GM12878 (cell line): ENCODE data around the gene BEGAIN. TPM values are rescaled to one million over a fixed set of nuclear protein-coding genes. Genes with fewer than 3 reads are reported as not detected.
A peak's percentile ranks its signal among the peaks of the same experiment; 100 is the strongest.

Source experiments
- ATAC-seq: fragments of 200-7000 bp; cut with Tn5 transposase; 3 replicates; pipeline ENCODE4 v1.9.1; 2020; ENCODE audit warnings: mild to moderate bottlenecking, moderate library complexity
- BruUV-seq: library from RNA; stranded (reverse); fragments of 400-500 nt; replicated peaks from 2 replicates; lab custom pipeline; 2021; lab: Mats Ljungman, UMichigan
- CTCF ChIA-PET: fragments of 300-600 bp; sonication (Branson Sonifier 250); formaldehyde crosslinking; extraction: SDS; loops from one replicate; lab custom pipeline; 2021; ENCODE audit warnings: inconsistent platforms; lab: Yijun Ruan, JAX
- POLR2A ChIA-PET: fragments of 350-600 bp; formaldehyde crosslinking; extraction: SDS; loops from one replicate; lab custom pipeline; 2021; ENCODE audit warnings: inconsistent platforms; lab: Charles Lee
- RAD21 ChIA-PET: fragments of 300-600 bp; sonication (Branson Sonifier 250); formaldehyde crosslinking; loops from one replicate; lab custom pipeline; 2023; ENCODE audit warnings: antibody characterized with exemption; ENCODE audit not compliant: unreplicated experiment; lab: Charles Lee
- SMC1A ChIA-PET: fragments of 300-600 bp; sonication (Branson Sonifier 250); formaldehyde crosslinking; loops from one replicate; lab custom pipeline; 2023; ENCODE audit not compliant: unreplicated experiment, uncharacterized antibody; lab: Charles Lee
- DNase-seq: peaks from one replicate; pipeline ENCODE4 v3.0.0-alpha.2; 2011; ENCODE audit warnings: low read depth, low spot score
- FAIRE-seq: peaks from 3 replicates; lab custom pipeline; 2011; peaks lifted over from hg19 to GRCh38; lab: Jason Lieb, UNC
- H2AFZ ChIP-seq: 2 replicates; pipeline ENCODE4 v1.6.0; 2011; ENCODE audit warnings: low read depth, low read length, control low read depth; ENCODE audit not compliant: control insufficient read depth
- H3K27ac ChIP-seq: 2 replicates; pipeline ENCODE4 v1.5.1; 2011; ENCODE audit warnings: control low read depth; ENCODE audit not compliant: control insufficient read depth, insufficient read depth
- H3K27me3 ChIP-seq, 2 experiments: replicated peaks in 1 of 2; 2 replicates each; pipeline versions ENCODE4 v1.6.0 to v1.6.1; 2011; ENCODE audit warnings: low read length in 1 of 2; ENCODE audit not compliant: control insufficient read depth in 2 of 2, insufficient read depth in 2 of 2
- H3K36me3 ChIP-seq, 2 experiments: 2 replicates each; pipeline ENCODE4 v1.5.1; 2011; ENCODE audit warnings: low read length in 1 of 2; ENCODE audit not compliant: control insufficient read depth in 2 of 2, insufficient read depth in 2 of 2
- H3K4me1 ChIP-seq: 2 replicates; pipeline ENCODE4 v1.6.1; 2011; ENCODE audit warnings: mild to moderate bottlenecking, low read length, moderate library complexity, mixed read lengths; ENCODE audit not compliant: control insufficient read depth, insufficient read depth
- H3K4me2 ChIP-seq: 2 replicates; pipeline ENCODE4 v1.6.0; 2011; ENCODE audit warnings: control low read depth; ENCODE audit not compliant: control insufficient read depth, insufficient read depth
- H3K4me3 ChIP-seq: fragments of 200-600 bp; sonication (generic); 2 replicates; pipeline ENCODE4 v1.5.1; 2016
- H3K79me2 ChIP-seq: 2 replicates; pipeline ENCODE4 v1.6.0; 2011; ENCODE audit warnings: low read length; ENCODE audit not compliant: control insufficient read depth, insufficient read depth
- H3K9ac ChIP-seq: 2 replicates; pipeline ENCODE4 v1.8.0; 2011; ENCODE audit warnings: low read length, control low read depth, mixed read lengths; ENCODE audit not compliant: control insufficient read depth, insufficient read depth
- H3K9me3 ChIP-seq: replicated peaks from 3 replicates; pipeline ENCODE4 v1.5.1; 2011; ENCODE audit warnings: mild to moderate bottlenecking, low read length; ENCODE audit not compliant: control insufficient read depth, insufficient read depth
- H4K20me1 ChIP-seq: 2 replicates; pipeline ENCODE4 v1.6.0; 2011; ENCODE audit not compliant: control insufficient read depth, insufficient read depth
- BCL11A ChIP-seq: IDR thresholded peaks from 2 replicates; pipeline ENCODE4 v1.6.1; 2011; ENCODE audit warnings: low read depth, low read length
- BHLHE40 ChIP-seq, 2 experiments: fragments of 450-650 bp in 1 of 2; IDR thresholded peaks; 2 replicates each; pipeline ENCODE4 v1.6.1; 2011 to 2017; ENCODE audit warnings: low read depth in 2 of 2, borderline replicate concordance in 1 of 2, improper control_type of control experiment in 1 of 2, low read length in 1 of 2, mild to moderate bottlenecking in 1 of 2
- CHD1 ChIP-seq: IDR thresholded peaks from 2 replicates; pipeline ENCODE4 v1.6.1; 2012; ENCODE audit warnings: low read depth, low read length, improper control_type of control experiment
- EED ChIP-seq: sonication (generic); IDR thresholded peaks from 2 replicates; pipeline ENCODE4 v1.6.1; 2016; ENCODE audit warnings: antibody characterized with exemption, low read depth
- HCFC1 ChIP-seq: fragments of 150-350 bp; IDR thresholded peaks from 2 replicates; pipeline ENCODE4 v1.6.1; 2014; ENCODE audit warnings: low read length
- IKZF2 ChIP-seq, 2 experiments: fragments of 450-650 bp; IDR thresholded peaks; 2 replicates each; pipeline ENCODE4 v1.6.1; 2017; ENCODE audit warnings: mild to moderate bottlenecking in 2 of 2, moderate library complexity in 2 of 2
- WGBS: methylation state at CpG from one replicate; pipeline ENCODE4 v1.1.6; 2016; ENCODE audit warnings: low lambda C conversion rate; ENCODE audit not compliant: insufficient replicate concordance, insufficient coverage; ENCODE audit errors: missing lambda C conversion rate; 5-methylcytosine and 5-hydroxymethylcytosine counted together
- in situ Hi-C: fragments of 300-500 bp; cut with MboI; formaldehyde crosslinking; loops from 9 replicates; pipeline ENCODE4 v1.14.3; 2018; ENCODE audit warnings: mixed read lengths
- intact Hi-C: fragments of 100-400 bp; cut with micrococcal nuclease; formaldehyde crosslinking; loops from one replicate; pipeline ENCODE4 v1.14.2; 2022; ENCODE audit not compliant: unreplicated experiment
- polyA plus RNA-seq, 11 experiments: library from polyadenylated mRNA; depleted of rRNA in 4 of 11; unstranded in 6 of 11; stranded (reverse) in 5 of 11; fragments of >200 nt; fragmentation: Nextera tagmentation in 4 of 11; fragmentation: Illumina TruSeq in 1 of 11; extraction: Ambion mirVana in 4 of 11; extraction: Trizol in 1 of 11; gene quantifications; 1 replicate in 1 of 11; 2 replicates in 10 of 11; pipeline versions ENCODE4 v1.2.1 to v1.2.3, GENCODE V29; 2011 to 2016; ENCODE audit warnings: inconsistent platforms in 2 of 11, missing spikeins in 2 of 11, low read depth in 1 of 11
- total RNA-seq, 4 experiments: library from RNA; depleted of rRNA in 3 of 4; stranded (reverse); fragments of >200 nt in 3 of 4; fragmentation: Illumina TruSeq in 1 of 4; extraction: Trizol in 1 of 4; gene quantifications; 2 replicates each; pipeline versions ENCODE4 v1.2.1 to v1.2.3, GENCODE V29; 2013 to 2021
- TF ChIP-seq, protein P1 (sequence below): IDR thresholded peaks from 2 replicates; pipeline ENCODE4 v1.6.1; 2012; ENCODE audit warnings: low read depth, low read length, improper control_type of control experiment

BEGAIN gene
- total and polyA plus RNA-seq, 10 of the 15 experiments (the other 5 are each of a cell fraction or from before 2014, with no cell fraction given): 0.01 to 0.31 (median 0.06) TPM; not detected in 5

DNA sequence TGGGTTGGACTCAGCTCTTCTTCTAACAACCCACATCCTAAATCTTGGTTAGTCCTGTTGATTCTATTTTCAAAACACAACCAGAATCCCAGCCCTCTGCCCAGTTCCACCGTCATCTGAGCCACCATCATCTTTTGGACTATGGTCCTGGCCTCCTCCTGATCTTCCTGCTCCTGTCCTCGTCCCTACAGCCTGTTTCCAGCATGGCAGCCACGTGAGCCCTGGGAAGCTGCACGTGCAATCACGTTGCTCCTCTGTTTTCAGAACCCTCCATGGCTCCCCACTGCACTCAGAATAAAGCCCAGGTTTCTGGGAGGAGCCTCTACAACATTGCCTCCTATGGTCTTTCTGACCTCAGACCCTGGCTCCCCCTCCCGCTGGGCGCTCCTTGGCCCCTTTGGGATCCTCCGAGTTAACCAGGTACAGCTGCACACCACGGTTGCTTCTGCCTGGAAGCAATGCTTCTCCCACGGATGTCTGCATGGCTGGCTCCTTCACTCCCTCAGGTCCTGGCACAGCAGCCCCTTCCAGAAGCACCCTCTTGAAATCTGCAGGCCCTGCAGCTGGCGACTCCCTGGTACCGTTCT lies 44.5 kb downstream of the BEGAIN start:
- POLR2A ChIA-PET: no interaction called here
- Histone ChIP-seq H3K4me3 (no peak overlapping the region), H3K27ac (no peak overlapping the region), H3K4me1 (no peaks in the 10 kb centered on the region), H2AFZ (no peak overlapping the region), H4K20me1 (no peaks in the 10 kb centered on the region), H3K27me3 (no peaks in the 10 kb centered on the region; a peak in 1 of 4 replicates), H3K79me2 (no peaks in the 10 kb centered on the region), H3K9ac (no peak overlapping the region), H3K4me2 (no peak overlapping the region), H3K36me3 (no peaks in the 10 kb centered on the region; a peak in 1 of 4 replicates), H3K9me3 (no peaks in the 10 kb centered on the region)
- ATAC-seq (no peak), DNase-seq (no peak), FAIRE-seq (no peak)
- SMC1A ChIA-PET: no interaction called here
- no TSS peak for BruUV-seq
- RAD21 ChIA-PET: no interaction called here
- in situ Hi-C loops (no loop called here), intact Hi-C loops (no loop called here)
- CTCF ChIA-PET: interaction anchor here (0.9 kb wide), 1 partner anchor 103 kb away, joined by 3 read pairs; no protein-coding TSS in a partner anchor
- 20% methylated on average over 12 of the region's 12 CpGs for WGBS
- no peak for TF ChIP-seq IKZF2 (IDR thresholded peaks at IDR 0.05)
- TF ChIP-seq HCFC1: no peak
- no peak for TF ChIP-seq BCL11A
- TF ChIP-seq EED: no peak
- TF ChIP-seq, protein P1, sequence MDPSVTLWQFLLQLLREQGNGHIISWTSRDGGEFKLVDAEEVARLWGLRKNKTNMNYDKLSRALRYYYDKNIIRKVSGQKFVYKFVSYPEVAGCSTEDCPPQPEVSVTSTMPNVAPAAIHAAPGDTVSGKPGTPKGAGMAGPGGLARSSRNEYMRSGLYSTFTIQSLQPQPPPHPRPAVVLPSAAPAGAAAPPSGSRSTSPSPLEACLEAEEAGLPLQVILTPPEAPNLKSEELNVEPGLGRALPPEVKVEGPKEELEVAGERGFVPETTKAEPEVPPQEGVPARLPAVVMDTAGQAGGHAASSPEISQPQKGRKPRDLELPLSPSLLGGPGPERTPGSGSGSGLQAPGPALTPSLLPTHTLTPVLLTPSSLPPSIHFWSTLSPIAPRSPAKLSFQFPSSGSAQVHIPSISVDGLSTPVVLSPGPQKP: no peak
- no peak for TF ChIP-seq CHD1
- peak in 1 of 2 experiments; percentile 23; a peak in 1 of 4 replicates for TF ChIP-seq BHLHE40 (IDR thresholded peaks at IDR 0.05; ENCODE audit: borderline replicate concordance in 1 of 2, low read depth in 2 of 2, low read length in 1 of 2)
